ENCODE measurements around the gene OR5K1.

OR5K1 gene

GRCh38 chr3:98462901-98463300 is at the start of gene OR5K1:
OR5K1 (plus strand) TSS chr3:98463201; CDS start chr3:98469577, 6,376 bp downstream.
- in situ Hi-C loops (cut with MboI; ENCODE audit: low sequenced_read_pairs), result no loop called here

- in situ Hi-C loops (cut with MboI; ENCODE audit: low sequenced_read_pairs), result no loop called here
Measured at GRCh38 chr3:98432575-98432974, 30.4 kb upstream of the OR5K1 start.

GRCh38 chr3:98433764-98434163 is 29.2 kb upstream of the OR5K1 start:
- in situ Hi-C loops (cut with MboI; ENCODE audit: low sequenced_read_pairs), result no loop called here

GRCh38 chr3:98434412-98434811 is 28.6 kb upstream of the OR5K1 start:
- in situ Hi-C loops (cut with MboI; ENCODE audit: low sequenced_read_pairs), result no loop called here

GRCh38 chr3:98440283-98440682 is 22.7 kb upstream of the OR5K1 start:
- in situ Hi-C loops (cut with MboI; ENCODE audit: low sequenced_read_pairs), result no loop called here

GRCh38 chr3:98445949-98446406 is 17.0 kb upstream of the OR5K1 start:
- in situ Hi-C loops (cut with MboI; ENCODE audit: low sequenced_read_pairs), result no loop called here

GRCh38 chr3:98449606-98450193 is 13.3 kb upstream of the OR5K1 start:
- in situ Hi-C loops (cut with MboI; ENCODE audit: low sequenced_read_pairs), result no loop called here

GRCh38 chr3:98450372-98450771 is 12.6 kb upstream of the OR5K1 start:
- in situ Hi-C loops (cut with MboI; ENCODE audit: low sequenced_read_pairs), result no loop called here

- in situ Hi-C loops (cut with MboI; ENCODE audit: low sequenced_read_pairs), result no loop called here
Measured at GRCh38 chr3:98453827-98454226, 9.2 kb upstream of the OR5K1 start.

GRCh38 chr3:98454929-98455328 is 8.1 kb upstream of the OR5K1 start:
- in situ Hi-C loops (cut with MboI; ENCODE audit: low sequenced_read_pairs), result no loop called here

- in situ Hi-C loops (cut with MboI; ENCODE audit: low sequenced_read_pairs), result no loop called here
Measured at GRCh38 chr3:98457543-98457942, 5.5 kb upstream of the OR5K1 start.

- in situ Hi-C loops (cut with MboI; ENCODE audit: low sequenced_read_pairs), result no loop called here
Measured at GRCh38 chr3:98460220-98460619, 2.8 kb upstream of the OR5K1 start.

GRCh38 chr3:98482717-98483482 is 19.9 kb downstream of the OR5K1 start:
- in situ Hi-C loops (cut with MboI; ENCODE audit: low sequenced_read_pairs), result no loop called here

- in situ Hi-C loops (cut with MboI; ENCODE audit: low sequenced_read_pairs), result no loop called here
Measured at GRCh38 chr3:98483626-98484025, 20.6 kb downstream of the OR5K1 start.

GRCh38 chr3:98497381-98497780 is 34.4 kb downstream of the OR5K1 start, which contains the start of gene OR5K2:
OR5K2 (plus strand) TSS chr3:98497681; CDS start chr3:98497681, 0 bp downstream.
- in situ Hi-C loops (cut with MboI; ENCODE audit: low sequenced_read_pairs), result no loop called here

- in situ Hi-C loops (cut with MboI; ENCODE audit: low sequenced_read_pairs), result no loop called here
Measured at GRCh38 chr3:98500019-98500418, 37.0 kb downstream of the OR5K1 start.

GRCh38 chr3:98501270-98501669 is 38.3 kb downstream of the OR5K1 start:
- in situ Hi-C loops (cut with MboI; ENCODE audit: low sequenced_read_pairs), result no loop called here

GRCh38 chr3:98501863-98502576 is 39.0 kb downstream of the OR5K1 start:
- in situ Hi-C loops (cut with MboI; ENCODE audit: low sequenced_read_pairs), result no loop called here

GRCh38 chr3:98504539-98504938 is 41.5 kb downstream of the OR5K1 start:
- in situ Hi-C loops (cut with MboI; ENCODE audit: low sequenced_read_pairs), result no loop called here

GRCh38 chr3:98508582-98508981 is 45.6 kb downstream of the OR5K1 start:
- in situ Hi-C loops (cut with MboI; ENCODE audit: low sequenced_read_pairs), result no loop called here

- in situ Hi-C loops (cut with MboI; ENCODE audit: low sequenced_read_pairs), result no loop called here
Measured at GRCh38 chr3:98512576-98512975, 49.6 kb downstream of the OR5K1 start.

- in situ Hi-C loops (cut with MboI; ENCODE audit: low sequenced_read_pairs), result no loop called here
Measured at GRCh38 chr3:98513091-98513511, 50.1 kb downstream of the OR5K1 start.
